Esophagus muscularis mucosa (tissue), 4 donors: Measurements from ENCODE around the gene CHKA. TPM values are rescaled to one million over a fixed set of nuclear protein-coding genes. Genes with fewer than 3 reads are reported as not detected.

Source experiments
- DNase-seq: peaks from one replicate; pipeline ENCODE4 v3.0.0-alpha.2; 2017; ENCODE audit errors: extremely low spot score
- H3K27ac ChIP-seq, 4 donors: fragments of 200-600 bp; sonication (generic); replicated peaks in 1 of 4; 1 replicate in 3 of 4; 2 replicates in 1 of 4; pipeline ENCODE4 v1.5.1; 2016 to 2019; ENCODE audit warnings: mild to moderate bottlenecking in 1 of 4
- H3K27me3 ChIP-seq, 4 donors: fragments of 200-600 bp; sonication (generic); one replicate each; pipeline versions ENCODE4 v1.5.1 to v1.6.0; 2016 to 2019
- H3K36me3 ChIP-seq, 4 donors: fragments of 200-600 bp; sonication (generic); one replicate each; pipeline ENCODE4 v1.5.1; 2016 to 2019
- H3K4me1 ChIP-seq, 4 donors: fragments of 200-600 bp; sonication (generic); one replicate each; pipeline ENCODE4 v1.5.1; 2016 to 2019
- H3K4me3 ChIP-seq, 4 donors: fragments of 200-600 bp; sonication (generic); 1 replicate in 2 of 4; 2 replicates in 2 of 4; pipeline ENCODE4 v1.5.1; 2016 to 2019; ENCODE audit warnings: mild to moderate bottlenecking in 4 of 4, moderate library complexity in 1 of 4
- H3K9me3 ChIP-seq, 4 donors: fragments of 200-600 bp; sonication (generic); 1 replicate in 3 of 4; 2 replicates in 1 of 4; pipeline ENCODE4 v1.5.1; 2016 to 2019
- CTCF ChIP-seq, 3 experiments: fragments of 200-600 bp in 2 of 3; fragments of 450-650 bp in 1 of 3; sonication (generic) in 2 of 3; IDR thresholded peaks; one replicate each; pipeline ENCODE4 v1.5.1; 2017 to 2019; ENCODE audit warnings: antibody characterized with exemption in 3 of 3, mild to moderate bottlenecking in 2 of 3, moderate library complexity in 1 of 3
- EP300 ChIP-seq: sonication (generic); formaldehyde crosslinking; IDR thresholded peaks from one replicate; pipeline ENCODE4 v1.6.1; 2017; ENCODE audit warnings: antibody characterized with exemption
- POLR2A ChIP-seq: fragments of 450-650 bp; IDR thresholded peaks from one replicate; pipeline ENCODE4 v1.6.1; 2017; ENCODE audit warnings: antibody characterized with exemption, moderate library complexity, mild to moderate bottlenecking, low read depth
- POLR2AphosphoS5 ChIP-seq, 2 donors: sonication (generic); formaldehyde crosslinking; IDR thresholded peaks; one replicate each; pipeline ENCODE4 v1.6.1; 2017; ENCODE audit warnings: antibody characterized with exemption in 2 of 2
- WGBS: methylation state at CpG from one replicate; pipeline ENCODE4 v1.1.5; 2018; 5-methylcytosine and 5-hydroxymethylcytosine counted together
- intact Hi-C: fragments of 100-400 bp; cut with DNase I; formaldehyde crosslinking; loops from one replicate; pipeline ENCODE4 v1.15.1; 2023
- small RNA-seq, 3 donors: library from RNA; depleted of rRNA; stranded (forward); fragments of <200 nt; gene quantifications; one replicate each; pipeline ENCODE3, GENCODE V24; 2016
- total RNA-seq, 4 donors: library from RNA; depleted of rRNA; stranded (reverse); fragments of >200 nt; gene quantifications; one replicate each; pipeline versions ENCODE4 v1.1.0 to v1.2.1, GENCODE V29; 2016

Gene CHKA
- total RNA-seq, 4 donors from 2014 or later = 13.8 to 20.3 (median 18.3) TPM

- intact Hi-C loops = no loop called here
- Histone ChIP-seq H3K4me3 (peak overlapping the region; percentile 68 to 98 (median 82)), H3K4me1 (peaks cover 10 to 37% (median 29%) of the 10 kb centered on the region in 4 donors), H3K36me3 (no peaks in the 10 kb centered on the region), H3K27ac (peak overlapping the region in 1 of 4 donors; percentile 63), H3K9me3 (no peaks in the 10 kb centered on the region), H3K27me3 (no peaks in the 10 kb centered on the region)
- 75% methylated on average over 12 of the region's 14 CpGs for WGBS
- DNase-seq = no peak
- TF ChIP-seq EP300 = no peak
- TF ChIP-seq POLR2A = no peak
- TF ChIP-seq CTCF (IDR thresholded peaks at IDR 0.05) = no peak
- no peak for TF ChIP-seq POLR2AphosphoS5 (IDR thresholded peaks at IDR 0.05)
Measured at GRCh38 chr11:68004551-68005335, 116.4 kb downstream of the CHKA start.

GRCh38 chr11:68003846-68004550, 117.2 kb downstream of the CHKA start, which contains the start of gene UNC93B1:
Gene UNC93B1, minus strand, starts transcription at chr11:68004097. Its CDS starts 54 bp downstream, at chr11:68004043.
- peak; percentile 38 for TF ChIP-seq POLR2A
- peak; percentile 24 to 70 for TF ChIP-seq POLR2AphosphoS5 (IDR thresholded peaks at IDR 0.05)
- TF ChIP-seq EP300 = no peak
- H3K27ac ChIP-seq = peak within 1 kb of the TSS; percentile 63 to 82 (median 75)
- intact Hi-C loops = no loop called here
- no peaks in the 10 kb centered on the region for H3K9me3 ChIP-seq
- H3K36me3 ChIP-seq = no peaks in the 10 kb centered on the region
- peak within 1 kb of the TSS; percentile 68 to 98 (median 82) for H3K4me3 ChIP-seq
- peaks cover 5 to 30% (median 22%) of the 10 kb centered on the region in 4 donors for H3K4me1 ChIP-seq
- 33% methylated on average over 1 of the region's 64 CpGs for WGBS
- peak; percentile 95 for DNase-seq
- no peaks in the 10 kb centered on the region for H3K27me3 ChIP-seq

- Histone ChIP-seq H3K36me3 (no peaks in the 10 kb centered on the region), H3K27ac (peak overlapping the region; percentile 63 to 82 (median 75)), H3K9me3 (no peaks in the 10 kb centered on the region), H3K4me3 (peak overlapping the region; percentile 68 to 98 (median 82)), H3K27me3 (no peaks in the 10 kb centered on the region), H3K4me1 (peaks cover 5 to 26% (median 19%) of the 10 kb centered on the region in 4 donors)
- WGBS = 28% methylated on average over 17 of the region's 86 CpGs
- no peak for TF ChIP-seq CTCF (IDR thresholded peaks at IDR 0.05)
- TF ChIP-seq EP300 = no peak
- no peak for TF ChIP-seq POLR2AphosphoS5 (IDR thresholded peaks at IDR 0.05)
- no peak for TF ChIP-seq POLR2A
- intact Hi-C loops = no loop called here
- no peak for DNase-seq
Measured at GRCh38 chr11:68002938-68003845, 118.0 kb downstream of the CHKA start.

Small RNA genes within 50 kb of the gene (small RNA-seq; reads per million reads assigned to genes)
- 0.19 to 0.34 (median 0.25) reads per million in 3 donors for gene MIR6753

Other genes starting within 250 kb of the CHKA start
- gene UNC93B1, start 117.3 kb downstream of the CHKA start, total RNA-seq = 10 to 100 TPM; 16.6 to 38.4 (median 31.6) TPM
- gene ALDH3B1, start 111.1 kb downstream of the CHKA start, total RNA-seq = 10 to 100 TPM; 10.6 to 17.2 (median 12.6) TPM
- 100 to 1,000 TPM; 178 to 271 (median 198) TPM for gene NDUFS8, start 90.7 kb downstream of the CHKA start, total RNA-seq
- 100 to 1,000 TPM in 1 of 4 donors, 10 to 100 TPM in 3; 61.6 to 124 (median 81.4) TPM for gene TCIRG1, start 82.4 kb downstream of the CHKA start, total RNA-seq
- gene KMT5B, start 91.9 kb upstream of the CHKA start, total RNA-seq = 10 to 100 TPM; 28.7 to 49.4 (median 43.3) TPM
- 10 to 100 TPM; 27.0 to 41.5 (median 31.5) TPM for gene C11orf24, start 150.6 kb upstream of the CHKA start, total RNA-seq
- gene LRP5, start 191.2 kb upstream of the CHKA start, total RNA-seq = 10 to 100 TPM; 34.0 to 78.4 (median 56.2) TPM